Measurements from ENCODE around the gene OSBPL5. TPM values are rescaled to one million over a fixed set of nuclear protein-coding genes. Genes with fewer than 3 reads are reported as not detected.

Gene OSBPL5, protein sequence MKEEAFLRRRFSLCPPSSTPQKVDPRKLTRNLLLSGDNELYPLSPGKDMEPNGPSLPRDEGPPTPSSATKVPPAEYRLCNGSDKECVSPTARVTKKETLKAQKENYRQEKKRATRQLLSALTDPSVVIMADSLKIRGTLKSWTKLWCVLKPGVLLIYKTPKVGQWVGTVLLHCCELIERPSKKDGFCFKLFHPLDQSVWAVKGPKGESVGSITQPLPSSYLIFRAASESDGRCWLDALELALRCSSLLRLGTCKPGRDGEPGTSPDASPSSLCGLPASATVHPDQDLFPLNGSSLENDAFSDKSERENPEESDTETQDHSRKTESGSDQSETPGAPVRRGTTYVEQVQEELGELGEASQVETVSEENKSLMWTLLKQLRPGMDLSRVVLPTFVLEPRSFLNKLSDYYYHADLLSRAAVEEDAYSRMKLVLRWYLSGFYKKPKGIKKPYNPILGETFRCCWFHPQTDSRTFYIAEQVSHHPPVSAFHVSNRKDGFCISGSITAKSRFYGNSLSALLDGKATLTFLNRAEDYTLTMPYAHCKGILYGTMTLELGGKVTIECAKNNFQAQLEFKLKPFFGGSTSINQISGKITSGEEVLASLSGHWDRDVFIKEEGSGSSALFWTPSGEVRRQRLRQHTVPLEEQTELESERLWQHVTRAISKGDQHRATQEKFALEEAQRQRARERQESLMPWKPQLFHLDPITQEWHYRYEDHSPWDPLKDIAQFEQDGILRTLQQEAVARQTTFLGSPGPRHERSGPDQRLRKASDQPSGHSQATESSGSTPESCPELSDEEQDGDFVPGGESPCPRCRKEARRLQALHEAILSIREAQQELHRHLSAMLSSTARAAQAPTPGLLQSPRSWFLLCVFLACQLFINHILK
- 24.2 and 38.0 TPM in 2 replicates for total RNA-seq

DNA sequence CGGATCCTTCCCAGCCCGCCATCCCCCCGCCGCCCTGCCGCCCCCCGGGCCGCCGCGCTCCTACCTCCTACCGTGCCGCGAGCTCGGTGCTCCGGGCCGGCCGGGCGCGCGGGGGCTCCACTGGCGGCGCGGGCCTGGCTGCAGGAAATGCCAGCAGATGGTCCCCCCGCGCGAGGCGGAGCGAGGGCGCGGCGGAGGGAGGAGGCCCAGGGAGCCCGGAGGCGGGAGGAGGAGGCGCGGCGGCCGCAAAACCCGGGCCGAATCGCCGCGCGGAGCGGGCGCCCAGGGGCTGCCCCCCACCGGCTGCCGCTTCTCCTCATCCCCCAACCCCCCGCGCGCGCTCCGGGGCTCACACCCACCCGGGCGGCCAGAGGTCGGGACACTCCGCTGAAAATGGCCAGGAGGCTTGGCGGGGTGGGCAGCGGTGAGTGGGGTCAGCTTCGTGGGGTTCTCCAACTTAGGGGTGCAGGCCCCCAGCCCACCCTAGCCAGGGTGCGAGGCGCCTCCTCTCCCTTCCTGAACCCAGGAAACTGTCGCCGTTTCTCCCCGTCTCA is at the start of gene OSBPL5:
Gene OSBPL5 (minus strand): TSS at position 159 of the 554 bp plus-strand sequence. CDS start 36,162 bp downstream, outside the sequence.

DNA sequence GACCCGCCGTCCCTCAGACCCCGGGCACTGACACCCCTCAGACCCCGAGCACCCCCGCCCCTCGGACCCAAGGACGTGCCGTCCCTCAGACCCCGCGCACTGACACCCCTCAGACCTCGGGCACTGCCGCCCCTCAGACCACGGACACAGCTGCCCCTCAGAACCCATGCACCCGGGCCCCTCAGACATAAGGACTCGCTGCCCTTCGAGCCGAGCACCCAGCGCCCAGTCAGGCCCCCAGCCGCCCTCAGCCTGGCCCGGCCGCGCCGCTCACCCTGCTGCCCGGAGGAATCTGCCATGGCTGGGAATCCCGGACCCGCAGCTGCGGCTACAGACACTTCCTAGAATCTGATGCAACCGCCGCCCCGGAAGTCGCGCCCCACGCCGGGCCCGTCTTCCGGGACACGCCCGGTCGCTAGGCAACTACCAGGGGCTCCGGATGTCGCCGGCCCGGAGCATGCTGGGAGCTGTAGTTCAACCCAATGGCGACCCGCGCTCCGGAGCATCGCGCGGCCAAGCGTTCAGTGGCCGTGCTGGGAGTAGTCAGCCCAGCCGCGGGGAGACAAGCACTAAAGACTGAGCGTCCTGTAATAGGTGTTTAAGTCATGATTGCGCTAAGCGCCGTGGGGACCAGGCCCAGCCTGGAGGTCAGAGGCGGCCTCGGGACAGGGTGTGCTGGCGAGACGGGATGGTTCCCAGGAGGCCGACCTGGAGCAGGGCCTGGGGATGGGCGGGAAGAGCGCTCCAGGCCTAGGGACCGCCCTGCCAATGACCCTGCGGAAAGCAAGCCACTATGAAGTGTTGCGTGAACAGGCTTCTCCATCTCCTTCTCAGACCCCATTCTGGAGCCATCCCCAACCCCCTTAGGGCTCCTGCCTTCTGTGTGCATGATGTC is 107.8 kb downstream of the OSBPL5 start, which contains the start of gene CARS1:
Gene CARS1 (minus strand): TSS at position 355 of the 895 bp plus-strand sequence. CDS start 56 bp downstream, at position 299.

Other genes with a start within 250 kb of the OSBPL5 start
- 12.9 and 19.1 TPM in 2 replicates for gene PHLDA2, start 235.9 kb downstream of the OSBPL5 start, total RNA-seq
- 40.3 and 48.2 TPM in 2 replicates for gene NAP1L4, start 173.0 kb downstream of the OSBPL5 start, total RNA-seq
- gene CARS1, start 107.9 kb downstream of the OSBPL5 start, total RNA-seq = 67.8 and 71.9 TPM in 2 replicates
- not detected in 2 replicates for gene MRGPRG, start 53.5 kb upstream of the OSBPL5 start, total RNA-seq
- not detected in 2 replicates for gene MRGPRE, start 67.1 kb upstream of the OSBPL5 start, total RNA-seq
- gene ZNF195, start 213.8 kb upstream of the OSBPL5 start, total RNA-seq = 5.4 and 11.9 TPM in 2 replicates